Neutrophil (primary cell): ENCODE measurements around the gene TRPV3.
"Not testable (repeated sequence)": the region's sequence is repeated elsewhere in the genome, so short reads cannot be mapped to it uniquely, and the experiment has no call there.

Source experiments
- H3K27ac ChIP-seq: fragments of 200-600 bp; sonication (generic); 2 replicates; pipeline ENCODE4 v1.5.1; 2016; ENCODE audit warnings: mild to moderate bottlenecking, moderate library complexity
- H3K27me3 ChIP-seq: fragments of 200-600 bp; sonication (generic); 2 replicates; pipeline ENCODE4 v1.6.0; 2016; ENCODE audit warnings: mild to moderate bottlenecking
- H3K36me3 ChIP-seq: fragments of 200-600 bp; sonication (generic); 2 replicates; pipeline ENCODE4 v1.5.1; 2017
- H3K4me1 ChIP-seq, 2 experiments: fragments of 200-600 bp in 1 of 2; sonication (generic) in 1 of 2; 1 replicate in 1 of 2; 2 replicates in 1 of 2; pipeline versions ENCODE4 v1.5.1 to v1.6.1; 2013 to 2016; ENCODE audit warnings: low read depth in 1 of 2, low read length in 1 of 2, mild to moderate bottlenecking in 1 of 2, moderate library complexity in 1 of 2; ENCODE audit not compliant: control insufficient read depth in 1 of 2, insufficient read depth in 1 of 2
- H3K4me3 ChIP-seq, 2 experiments: fragments of 200-600 bp in 1 of 2; sonication (generic) in 1 of 2; 1 replicate in 1 of 2; 2 replicates in 1 of 2; pipeline ENCODE4 v1.5.1; 2013 to 2016; ENCODE audit warnings: low read depth in 1 of 2, low read length in 1 of 2, mild to moderate bottlenecking in 1 of 2, moderate library complexity in 1 of 2
- H3K9me3 ChIP-seq: fragments of 200-600 bp; sonication (generic); 2 replicates; pipeline ENCODE4 v1.5.1; 2016
- CTCF ChIP-seq: fragments of 200-600 bp; sonication (generic); IDR thresholded peaks from 2 replicates; pipeline ENCODE4 v1.5.1; 2016; ENCODE audit warnings: antibody characterized with exemption

Gene TRPV3

GRCh38 chr17:3572231-3572630, 14.6 kb upstream of the TRPV3 start:
- Histone ChIP-seq H3K4me3 (no peak overlapping the region), H3K9me3 (no peaks in the 10 kb centered on the region), H3K27me3 (no peaks in the 10 kb centered on the region), H3K4me1 (peaks cover 0 to 6% of the 10 kb centered on the region in 2 experiments), H3K27ac (no peak overlapping the region), H3K36me3 (peaks cover 25% of the 10 kb centered on the region)
- no peak for TF ChIP-seq CTCF

GRCh38 chr17:3571043-3571900, 13.7 kb upstream of the TRPV3 start:
- H3K4me3 ChIP-seq, result no peak overlapping the region
- no peak for TF ChIP-seq CTCF
- H3K36me3 ChIP-seq, result peaks cover 22% of the 10 kb centered on the region
- no peaks in the 10 kb centered on the region for H3K27me3 ChIP-seq
- H3K9me3 ChIP-seq, result no peaks in the 10 kb centered on the region
- H3K27ac ChIP-seq, result no peak overlapping the region
- H3K4me1 ChIP-seq, result peaks cover 0 to 6% of the 10 kb centered on the region in 2 experiments

GRCh38 chr17:3569534-3570137, 12.0 kb upstream of the TRPV3 start:
- no peak overlapping the region for H3K4me3 ChIP-seq
- no peak for TF ChIP-seq CTCF
- no peaks in the 10 kb centered on the region for H3K9me3 ChIP-seq
- no peaks in the 10 kb centered on the region for H3K4me1 ChIP-seq
- H3K36me3 ChIP-seq, result peaks cover 26% of the 10 kb centered on the region
- H3K27ac ChIP-seq, result no peak overlapping the region
- no peaks in the 10 kb centered on the region for H3K27me3 ChIP-seq

- Histone ChIP-seq H3K36me3 (peaks cover 12% of the 10 kb centered on the region), H3K27ac (no peak overlapping the region), H3K4me3 (no peak overlapping the region), H3K4me1 (no peaks in the 10 kb centered on the region), H3K27me3 (no peaks in the 10 kb centered on the region), H3K9me3 (no peaks in the 10 kb centered on the region)
- no peak for TF ChIP-seq CTCF
Measured at GRCh38 chr17:3566551-3566950, 8.9 kb upstream of the TRPV3 start.

- no peak overlapping the region for H3K4me3 ChIP-seq
- H3K27me3 ChIP-seq, result no peaks in the 10 kb centered on the region
- peaks cover 4% of the 10 kb centered on the region for H3K36me3 ChIP-seq
- H3K27ac ChIP-seq, result no peak overlapping the region
- no peaks in the 10 kb centered on the region for H3K4me1 ChIP-seq
- no peaks in the 10 kb centered on the region for H3K9me3 ChIP-seq
- no peak for TF ChIP-seq CTCF
Measured at GRCh38 chr17:3565143-3565542, 7.5 kb upstream of the TRPV3 start.

GRCh38 chr17:3564241-3564640, 6.6 kb upstream of the TRPV3 start:
- H3K4me3 ChIP-seq, H3K27me3 ChIP-seq, H3K4me1 ChIP-seq, H3K9me3 ChIP-seq, H3K36me3 ChIP-seq, H3K27ac ChIP-seq: not testable (repeated sequence)
